GM19238 (cell line): Measurements from ENCODE around the gene ZNF217.
"Not testable (repeated sequence)": the region's sequence is repeated elsewhere in the genome, so short reads cannot be mapped to it uniquely, and the experiment has no call there.

Source experiments
- DNase-seq: peaks from one replicate; pipeline ENCODE4 v3.0.0; 2011; ENCODE audit warnings: low spot score; ENCODE audit not compliant: insufficient read length

Gene ZNF217

DNA sequence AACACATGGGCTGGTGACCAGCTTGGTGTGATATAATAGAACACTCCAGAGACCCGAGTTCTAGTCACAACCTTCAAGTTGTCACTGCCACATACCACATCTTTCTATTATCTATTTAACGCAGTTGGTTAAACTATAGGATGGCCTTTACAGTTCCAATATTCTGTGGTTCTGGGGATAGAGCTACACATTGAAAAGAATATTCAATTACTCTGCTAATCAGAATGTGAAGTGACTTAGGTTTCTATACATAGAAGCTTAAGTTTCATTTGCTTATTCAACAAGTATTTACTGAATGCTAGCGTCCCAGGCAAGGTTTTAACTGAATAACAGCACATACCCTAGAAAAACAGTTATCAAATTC lies 9.1 kb downstream of the ZNF217 start:
- DNase-seq = not testable (repeated sequence)

DNA sequence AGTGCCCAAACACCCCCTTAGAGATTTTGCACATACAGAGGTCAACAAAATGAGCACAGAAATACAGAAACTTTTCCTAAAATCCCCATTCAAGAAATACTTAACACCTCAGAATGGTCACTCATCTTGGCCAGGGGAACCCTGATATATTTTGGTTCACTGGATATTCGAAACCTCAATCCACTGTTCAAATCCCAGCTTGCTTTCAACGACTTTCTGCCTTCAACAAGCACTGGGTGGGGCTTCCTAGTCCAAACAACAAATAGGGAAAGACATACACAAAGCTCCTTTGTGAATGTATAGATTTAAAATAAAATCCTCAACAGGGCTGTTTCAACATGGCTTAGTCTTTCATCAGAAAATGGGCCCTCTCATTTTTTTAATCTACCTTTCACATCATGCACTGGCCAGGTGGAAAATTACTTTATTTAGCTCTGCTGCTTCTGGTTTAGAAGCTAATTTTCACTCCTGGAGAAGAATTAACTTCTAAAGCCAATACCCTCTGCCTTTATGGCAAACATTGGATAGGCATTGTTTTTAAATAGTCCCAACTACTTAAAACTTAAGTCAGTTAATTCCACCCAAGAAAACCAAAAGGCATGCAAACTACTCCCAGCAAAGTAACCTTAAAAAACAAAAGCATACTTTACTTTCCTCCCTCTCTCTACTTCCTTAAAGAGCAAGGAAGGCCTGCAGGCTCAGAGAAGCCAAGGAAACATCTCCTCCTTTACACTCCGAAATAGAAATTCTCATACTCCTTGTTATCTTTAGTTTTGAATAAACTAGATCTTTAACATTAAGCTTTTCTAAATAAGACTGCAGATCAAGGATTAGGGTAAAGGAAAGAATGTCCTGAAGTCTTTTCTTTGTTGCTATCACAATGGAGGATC lies 9.7 kb downstream of the ZNF217 start:
- not testable (repeated sequence) for DNase-seq

DNA sequence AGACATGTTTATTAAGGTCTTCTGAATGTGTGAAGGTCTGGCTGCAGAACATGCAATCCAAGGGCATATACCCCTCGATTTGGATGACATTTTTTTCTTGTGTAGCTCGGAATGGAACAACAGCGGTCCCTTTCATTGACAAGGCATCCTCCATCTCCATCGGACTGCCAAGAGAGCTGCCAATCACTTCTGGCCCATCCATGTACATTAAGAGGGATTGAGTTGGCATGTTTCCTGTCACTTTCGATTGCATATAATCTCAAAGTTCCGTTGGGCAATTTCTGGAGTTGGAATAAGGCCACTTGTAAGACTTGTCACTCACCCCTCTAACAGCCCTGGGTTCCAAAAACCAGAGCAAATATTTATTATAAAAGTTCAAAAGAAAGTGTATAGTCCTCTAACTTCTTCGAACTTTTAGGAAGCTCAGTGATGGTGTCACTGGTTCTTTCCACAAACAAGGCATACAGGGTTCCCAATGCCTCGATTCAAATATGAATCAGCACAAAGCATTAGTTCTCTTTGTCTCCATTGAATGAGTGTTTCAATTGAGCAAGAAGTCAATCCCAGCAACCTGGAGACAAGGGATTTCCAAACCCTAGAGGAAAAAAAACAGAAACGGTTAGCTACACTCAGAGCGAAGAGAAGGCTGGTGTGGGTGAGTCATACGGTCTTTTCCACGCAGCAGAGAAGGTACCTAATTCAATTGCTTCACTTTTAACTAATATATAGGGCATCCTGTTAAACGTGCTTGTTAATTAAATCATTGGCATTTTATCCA lies 10.9 kb downstream of the ZNF217 start:
- no peak for DNase-seq

DNA sequence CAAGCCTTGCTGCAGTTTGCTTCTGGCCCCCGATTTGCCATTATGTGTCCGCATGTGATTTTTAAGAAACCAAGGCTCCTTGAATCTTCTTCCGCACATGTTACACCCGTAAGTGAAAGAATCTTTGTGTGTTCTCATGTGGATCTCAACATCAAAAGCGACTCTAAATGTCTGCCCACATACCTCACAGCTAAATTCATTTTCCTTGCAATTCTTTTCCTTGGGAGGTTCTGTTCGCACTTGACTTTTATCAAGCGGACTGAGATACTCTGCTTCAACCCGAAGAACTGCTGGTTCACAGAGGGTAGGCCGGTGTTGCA lies 11.4 kb downstream of the ZNF217 start:
- DNase-seq = no peak

DNA sequence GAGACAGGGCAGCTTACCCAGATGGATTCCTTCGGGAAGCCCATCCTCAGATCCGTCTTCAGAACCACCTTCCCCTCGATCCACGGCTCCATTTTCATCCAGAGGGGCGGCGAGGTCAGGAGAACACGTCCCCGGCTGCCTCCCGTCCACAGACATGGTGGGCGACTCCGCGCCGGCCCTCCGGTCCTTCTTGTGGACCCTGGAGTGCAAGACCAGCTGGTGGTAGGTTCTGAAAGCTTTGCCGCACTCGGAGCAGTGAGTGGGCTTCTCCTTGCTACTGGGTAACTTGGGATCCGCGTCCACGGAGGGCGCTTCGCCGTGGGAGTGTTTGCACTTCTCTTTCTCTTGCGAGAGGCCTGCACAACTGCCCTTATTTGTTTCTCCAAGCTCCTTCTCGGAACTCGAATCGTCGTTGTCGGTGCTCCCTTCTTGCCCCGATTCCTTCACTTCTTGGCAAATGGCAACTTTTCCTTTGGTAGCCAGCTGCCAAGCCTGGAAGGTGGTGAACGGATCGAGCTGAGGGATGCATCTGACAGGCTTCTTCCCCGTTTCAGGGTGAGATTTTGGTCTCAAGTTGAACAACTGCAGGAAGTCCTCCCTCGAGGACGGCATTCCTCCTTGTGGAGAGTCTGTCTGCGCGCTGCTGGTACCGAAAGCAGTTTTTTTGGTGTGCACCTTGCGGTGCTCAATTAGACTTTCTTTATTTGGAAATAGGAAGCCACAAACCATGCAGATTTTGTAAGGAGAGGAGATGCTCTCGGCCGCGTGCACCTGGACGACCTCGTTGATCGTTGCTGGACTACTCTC lies 12.0 kb downstream of the ZNF217 start:
- DNase-seq = no peak

DNA sequence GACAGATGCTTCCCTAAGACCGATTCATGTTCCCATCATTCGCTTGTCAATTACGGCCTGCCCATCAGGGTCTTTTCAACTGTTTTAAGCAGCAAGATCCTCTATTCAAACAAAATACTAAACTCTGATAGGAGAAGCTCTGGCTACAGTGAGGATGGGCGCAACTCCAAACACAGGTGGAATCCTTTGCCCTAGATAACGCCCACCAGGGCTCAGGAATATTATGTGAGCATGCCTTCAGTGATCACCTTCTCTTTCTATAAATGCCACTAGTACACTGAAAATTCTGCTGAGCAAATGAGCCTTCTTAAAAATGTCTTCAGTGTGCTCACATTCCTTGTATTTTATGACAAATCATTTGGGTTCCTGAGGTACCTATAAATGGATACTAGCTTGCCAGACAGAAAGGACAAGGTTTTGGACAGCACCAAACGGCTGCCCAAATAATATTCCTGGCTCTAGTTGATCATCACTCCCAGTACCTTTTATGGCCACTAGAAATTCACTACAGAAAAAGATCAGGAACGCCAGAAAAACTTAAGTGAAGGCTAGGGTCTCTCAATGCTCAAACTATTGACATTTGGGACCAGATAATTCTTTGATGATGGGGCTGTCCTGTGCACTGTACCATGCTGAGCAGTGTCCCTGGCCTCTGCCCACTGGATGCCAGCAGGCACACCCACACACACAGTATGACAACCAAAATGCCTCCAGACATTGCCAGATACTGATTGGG lies 13.1 kb downstream of the ZNF217 start:
- DNase-seq = no peak

DNA sequence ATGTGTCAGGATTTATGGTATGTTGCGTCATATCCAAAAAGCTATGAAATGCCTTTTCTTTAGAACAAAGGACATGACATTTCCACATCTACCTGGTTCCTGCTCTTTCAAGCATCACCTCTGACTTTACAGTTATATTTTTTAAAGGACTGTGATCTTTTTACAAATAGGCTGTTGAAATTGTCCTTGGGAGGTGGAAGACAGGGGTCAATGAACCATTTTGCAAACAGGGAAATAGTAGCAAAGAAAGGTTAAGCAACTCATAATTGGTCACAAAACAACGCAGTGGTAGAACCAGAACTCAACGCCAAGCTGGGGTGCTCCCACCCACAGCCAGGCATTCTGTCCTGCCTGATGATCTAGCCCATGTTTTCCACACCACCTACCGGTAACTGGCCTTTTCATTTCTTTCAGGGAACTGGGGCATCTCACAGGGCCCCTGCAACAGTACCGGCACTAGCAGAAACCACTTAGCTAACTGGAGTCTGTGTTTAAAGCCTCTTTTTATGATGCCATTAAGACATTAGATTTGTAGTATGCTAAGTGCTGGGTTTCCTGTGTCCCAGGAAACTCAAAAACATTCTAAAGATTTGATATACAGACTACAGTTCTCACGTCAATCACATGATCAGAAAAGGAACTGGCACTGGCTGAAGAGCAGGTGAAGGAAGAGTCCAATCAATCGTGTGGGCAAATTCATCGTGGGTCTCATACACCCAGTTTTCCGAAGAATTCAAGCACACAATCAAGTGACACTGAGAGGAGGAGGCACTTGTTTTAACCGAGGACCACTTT lies 13.9 kb downstream of the ZNF217 start:
- DNase-seq = no peak

DNA sequence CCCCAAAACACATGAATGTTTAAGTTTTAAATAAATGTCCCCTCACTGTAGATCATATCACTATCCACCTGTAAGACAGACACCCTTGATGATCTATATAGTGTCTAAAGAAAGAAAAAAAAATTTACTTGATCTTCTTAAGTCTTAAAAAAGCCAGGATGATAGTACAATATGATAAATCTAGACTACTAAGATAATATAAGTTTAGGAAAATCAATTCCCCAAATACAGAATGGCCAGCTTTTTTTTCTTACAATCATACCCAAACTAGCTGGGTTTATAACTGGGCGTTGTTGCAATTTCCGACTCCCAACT lies 14.4 kb downstream of the ZNF217 start:
- DNase-seq = no peak

DNA sequence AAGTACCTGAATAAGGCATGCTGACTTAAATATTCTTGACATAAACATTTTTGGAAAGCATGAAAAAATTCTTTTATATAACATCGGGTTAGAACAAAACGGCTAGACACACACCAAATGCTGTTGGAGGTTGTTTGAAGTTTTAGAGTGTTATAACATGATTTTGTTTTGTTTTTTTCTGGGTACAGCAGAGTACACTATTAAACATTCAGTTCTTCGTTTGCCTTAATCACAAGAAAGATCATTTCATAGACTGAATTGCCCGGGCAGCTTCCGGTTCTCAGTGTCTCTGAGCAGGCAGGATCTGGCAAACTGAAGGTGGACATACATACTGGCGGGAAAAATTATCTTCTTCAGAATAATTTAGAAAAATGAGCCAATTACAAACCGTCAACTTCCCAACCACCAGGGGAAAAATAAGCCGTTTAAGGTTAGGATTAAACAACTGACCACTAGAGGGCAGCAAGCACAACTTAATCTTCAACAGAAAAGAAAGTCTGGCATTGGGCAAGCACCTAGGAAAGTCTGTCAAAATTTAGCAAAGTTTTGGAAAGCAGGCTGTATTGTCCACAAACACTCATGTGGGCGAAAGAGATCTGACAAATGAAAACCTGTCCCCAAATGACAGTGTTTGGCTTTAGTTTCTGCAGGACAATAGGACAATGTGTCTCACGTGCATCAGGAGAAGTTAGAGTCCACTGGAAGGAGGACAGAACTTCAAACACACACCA lies 15.0 kb downstream of the ZNF217 start:
- peak; percentile 48 for DNase-seq

DNA sequence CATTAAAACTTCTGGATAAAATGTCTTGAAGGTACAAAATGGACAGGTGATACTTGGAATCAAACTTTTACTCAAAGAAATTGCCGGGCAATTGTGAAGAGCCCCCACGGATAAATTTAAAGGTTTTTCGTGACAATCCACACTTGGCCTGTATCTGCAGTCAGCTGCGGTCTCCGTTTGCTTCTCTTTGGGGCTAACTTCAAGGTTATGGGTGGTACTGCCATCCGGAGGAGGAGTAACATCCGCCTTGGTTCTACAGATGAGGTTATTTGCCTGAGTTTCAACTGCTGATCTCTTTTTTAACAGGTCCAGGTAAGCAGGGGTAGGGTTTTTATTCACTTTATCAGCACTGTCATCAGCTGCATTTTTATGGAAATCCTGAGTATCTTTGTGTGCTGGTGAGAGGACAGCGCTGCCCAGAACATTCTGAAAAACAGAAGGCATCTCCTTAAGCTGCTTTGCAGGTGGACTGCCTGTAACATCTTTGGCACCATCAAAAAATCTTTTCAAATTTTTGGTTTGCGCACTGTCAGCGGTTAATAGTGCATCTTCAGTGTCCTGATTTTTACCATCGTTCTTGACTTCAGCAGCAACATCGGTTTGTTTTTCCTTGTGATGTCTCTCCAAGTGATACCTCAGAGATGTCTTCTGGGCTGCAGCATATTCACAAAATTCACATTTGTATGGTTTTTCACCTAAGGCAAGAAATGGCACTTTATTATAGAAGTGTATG lies 16.9 kb downstream of the ZNF217 start:
- DNase-seq = no peak

DNA sequence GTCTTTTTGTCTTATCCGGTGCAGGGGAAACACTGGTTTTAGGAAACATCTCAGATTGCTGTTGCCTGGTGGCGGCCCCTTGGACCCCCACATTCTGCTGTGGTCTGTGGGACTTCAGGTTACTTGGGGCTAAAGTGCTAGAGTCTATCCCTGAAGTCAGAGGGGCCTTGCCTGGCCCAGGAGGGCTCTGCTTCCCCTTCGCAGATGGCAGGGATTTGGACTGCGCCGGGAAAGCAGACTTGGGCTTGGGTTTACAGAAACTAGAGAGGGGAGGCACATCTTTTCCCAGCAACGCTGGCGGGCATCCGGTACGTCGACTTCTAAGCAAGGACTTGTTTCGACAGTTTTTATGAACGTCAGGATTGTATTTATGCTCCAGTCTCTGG lies 17.5 kb downstream of the ZNF217 start:
- DNase-seq = no peak

DNA sequence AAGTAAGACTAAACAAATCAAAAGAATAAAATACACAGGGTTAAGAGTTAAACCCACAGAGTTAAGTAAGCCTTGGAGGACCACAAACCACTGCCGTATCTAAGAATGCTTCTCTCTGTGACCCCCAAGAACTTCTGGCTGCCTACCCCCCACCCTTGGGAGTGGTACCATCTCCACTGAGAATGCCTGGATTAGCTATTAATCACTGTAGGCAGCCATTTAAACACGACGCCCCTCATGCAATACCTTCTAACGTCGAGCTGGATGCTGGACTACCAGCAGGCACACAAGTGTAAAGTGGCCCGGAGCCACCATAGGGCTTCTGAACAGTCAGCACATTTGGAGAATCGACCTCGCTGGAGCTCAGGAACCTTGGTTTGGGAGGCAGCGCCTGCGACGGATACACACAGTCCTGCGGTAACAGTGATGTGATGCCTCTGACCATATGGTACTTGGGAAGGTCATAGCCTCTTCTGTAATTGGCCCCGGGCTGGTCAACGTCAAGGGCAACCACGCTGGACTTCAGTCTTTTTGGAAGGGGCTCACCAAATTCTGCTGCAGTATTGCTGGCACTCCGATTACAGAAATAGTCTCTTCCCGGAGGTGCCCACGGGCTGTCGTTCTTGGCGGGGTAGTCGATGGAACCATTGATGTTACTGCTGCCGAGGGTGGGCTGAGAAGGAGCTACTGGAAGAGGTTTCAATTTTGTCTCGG lies 18.0 kb downstream of the ZNF217 start:
- DNase-seq = no peak

DNA sequence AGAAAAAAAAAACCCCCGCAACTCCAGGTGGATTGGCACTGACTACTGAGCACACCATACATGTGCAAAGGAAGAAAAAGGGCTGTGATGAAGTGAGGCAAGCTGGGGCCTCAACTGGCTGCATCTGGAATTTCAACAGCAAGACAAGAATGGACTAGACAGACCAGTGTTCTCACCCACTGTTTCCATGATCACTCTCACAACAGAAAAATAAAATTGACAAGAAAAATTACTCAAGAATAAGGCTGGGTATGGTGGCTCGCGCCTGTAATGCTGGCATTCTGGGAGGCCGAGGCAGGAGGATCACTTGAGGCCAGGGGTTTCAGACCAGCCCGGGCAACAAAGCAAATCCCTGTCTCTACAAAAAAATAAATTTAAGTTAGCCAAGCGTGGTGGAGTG lies 18.8 kb downstream of the ZNF217 start:
- no peak for DNase-seq

DNA sequence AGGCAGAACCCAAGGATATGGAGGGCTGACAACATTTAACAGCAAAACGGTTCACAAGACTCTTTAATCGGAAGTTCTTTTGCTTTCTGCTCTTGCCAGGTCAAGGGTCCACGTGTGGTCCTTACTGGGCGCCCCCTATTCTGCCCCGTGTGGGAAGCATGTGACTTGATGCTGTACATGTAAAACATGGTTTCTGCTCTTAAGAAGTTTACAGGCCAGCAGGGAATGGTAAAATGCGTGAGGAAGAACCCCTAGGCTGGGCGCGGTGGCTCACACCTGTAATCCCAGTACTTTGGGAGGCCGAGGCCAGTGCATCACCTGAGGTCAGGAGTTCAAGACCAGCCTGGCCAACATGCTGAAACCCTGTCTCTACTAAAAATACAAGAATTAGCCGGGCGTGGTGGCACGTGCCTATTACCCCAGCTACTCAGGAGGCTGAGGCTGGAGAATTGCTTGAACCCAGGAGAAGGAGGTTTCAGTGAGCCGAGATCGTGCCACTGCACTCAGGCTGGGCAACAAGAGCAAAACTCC lies 19.3 kb downstream of the ZNF217 start:
- DNase-seq = no peak

DNA sequence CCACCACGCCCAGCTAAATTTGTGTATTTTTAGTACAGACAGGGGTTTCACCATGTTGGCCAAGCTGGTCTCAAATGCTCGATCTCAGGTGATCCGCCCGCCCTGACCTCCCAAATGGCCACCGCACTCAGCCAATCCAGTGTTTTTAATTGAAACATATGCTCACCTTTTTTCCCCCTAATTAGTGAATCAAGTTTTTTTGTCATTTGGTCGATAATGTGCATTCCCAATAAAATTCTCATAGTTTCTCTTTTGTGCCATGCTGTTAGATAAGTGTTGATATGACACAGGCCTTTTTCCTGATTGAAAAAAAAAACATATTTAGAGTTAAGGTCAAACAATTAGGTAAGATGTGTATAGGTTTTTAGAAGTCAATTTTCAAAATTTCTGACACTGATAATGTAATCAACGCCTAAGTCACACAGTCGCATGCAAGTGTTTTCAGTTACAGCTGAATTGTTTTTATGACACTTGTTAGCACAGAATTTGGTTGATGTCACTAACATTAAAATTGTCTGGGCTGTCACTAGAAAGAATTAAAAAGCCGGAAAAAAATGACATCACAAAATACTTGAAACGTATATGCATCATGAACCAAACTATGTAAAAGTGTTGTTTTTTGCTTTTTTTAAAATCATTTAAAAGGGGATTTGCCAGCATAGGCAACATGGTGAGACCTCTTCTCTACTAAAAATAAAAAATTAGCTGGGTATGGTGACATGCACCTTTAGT lies 21.9 kb downstream of the ZNF217 start:
- no peak for DNase-seq

DNA sequence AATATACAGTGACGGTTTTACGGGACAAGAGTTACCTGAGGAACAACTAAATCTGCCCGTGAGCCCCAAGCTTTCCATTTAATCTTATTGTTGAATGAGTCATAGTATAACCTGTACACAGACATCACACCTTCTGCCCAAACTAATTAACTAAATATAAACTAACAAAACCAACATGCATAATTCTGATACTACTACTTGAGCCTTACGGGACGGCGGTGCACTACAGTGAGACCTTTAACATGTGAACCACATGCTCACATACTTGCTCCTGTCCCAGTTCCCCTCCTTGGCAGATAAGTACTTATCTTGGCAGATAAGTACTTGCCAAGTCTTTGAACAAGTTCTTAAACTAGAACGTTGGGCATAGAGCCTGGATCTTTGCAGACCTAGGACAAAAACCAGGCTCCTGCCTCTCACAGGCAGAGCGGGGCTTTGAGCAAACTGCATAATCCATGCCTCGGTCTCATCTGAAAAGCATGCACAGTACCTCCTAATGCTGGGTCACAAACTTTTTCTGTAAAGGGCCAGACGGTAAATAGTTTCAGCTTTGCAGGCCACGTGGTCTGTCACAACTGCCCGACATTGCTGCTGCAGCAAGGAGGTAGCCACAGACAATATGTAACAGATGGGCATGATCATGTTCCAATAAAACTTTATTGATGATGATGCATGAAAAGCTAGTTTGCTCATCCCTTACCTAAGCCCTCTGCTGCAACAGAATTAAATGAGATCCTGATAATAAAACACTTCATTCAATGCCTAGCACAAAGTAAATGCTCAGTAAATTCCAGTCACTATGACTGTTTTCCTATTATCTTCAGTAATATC lies 23.0 kb downstream of the ZNF217 start:
- DNase-seq = no peak
